ENCODE measurements around the gene ZBTB7C.

GRCh38 chr18:48028696-48029095 is 380.5 kb downstream of the ZBTB7C start:
- TF ChIP-seq, protein P1, sequence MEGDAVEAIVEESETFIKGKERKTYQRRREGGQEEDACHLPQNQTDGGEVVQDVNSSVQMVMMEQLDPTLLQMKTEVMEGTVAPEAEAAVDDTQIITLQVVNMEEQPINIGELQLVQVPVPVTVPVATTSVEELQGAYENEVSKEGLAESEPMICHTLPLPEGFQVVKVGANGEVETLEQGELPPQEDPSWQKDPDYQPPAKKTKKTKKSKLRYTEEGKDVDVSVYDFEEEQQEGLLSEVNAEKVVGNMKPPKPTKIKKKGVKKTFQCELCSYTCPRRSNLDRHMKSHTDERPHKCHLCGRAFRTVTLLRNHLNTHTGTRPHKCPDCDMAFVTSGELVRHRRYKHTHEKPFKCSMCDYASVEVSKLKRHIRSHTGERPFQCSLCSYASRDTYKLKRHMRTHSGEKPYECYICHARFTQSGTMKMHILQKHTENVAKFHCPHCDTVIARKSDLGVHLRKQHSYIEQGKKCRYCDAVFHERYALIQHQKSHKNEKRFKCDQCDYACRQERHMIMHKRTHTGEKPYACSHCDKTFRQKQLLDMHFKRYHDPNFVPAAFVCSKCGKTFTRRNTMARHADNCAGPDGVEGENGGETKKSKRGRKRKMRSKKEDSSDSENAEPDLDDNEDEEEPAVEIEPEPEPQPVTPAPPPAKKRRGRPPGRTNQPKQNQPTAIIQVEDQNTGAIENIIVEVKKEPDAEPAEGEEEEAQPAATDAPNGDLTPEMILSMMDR (IDR thresholded peaks at IDR 0.05): no peak
- TF ChIP-seq POLR2A (IDR thresholded peaks at IDR 0.05): no peak
